C4-2B (cell line): Measurements from ENCODE around the gene PLCB4.

Experiments
- CTCF ChIP-seq: fragments of 450-650 bp; conservative IDR thresholded peaks from 2 replicates; pipeline ENCODE4 v1.5.1; 2017; ENCODE audit warnings: mild to moderate bottlenecking
- ZFX ChIP-seq: fragments of 450-650 bp; IDR thresholded peaks from 2 replicates; pipeline ENCODE4 v1.6.1; 2017

GRCh38 chr20:9478771-9479170 lies 409.9 kb downstream of the PLCB4 start:
- no peak for TF ChIP-seq CTCF
- no peak for TF ChIP-seq ZFX
